ENCODE data around the gene AFF3. TPM values are rescaled to one million over a fixed set of nuclear protein-coding genes. Genes with fewer than 3 reads are reported as not detected.

Gene AFF3
- total and polyA plus RNA-seq, 8 donors: 1.4 to 78.8 (median 14.7) TPM

DNA sequence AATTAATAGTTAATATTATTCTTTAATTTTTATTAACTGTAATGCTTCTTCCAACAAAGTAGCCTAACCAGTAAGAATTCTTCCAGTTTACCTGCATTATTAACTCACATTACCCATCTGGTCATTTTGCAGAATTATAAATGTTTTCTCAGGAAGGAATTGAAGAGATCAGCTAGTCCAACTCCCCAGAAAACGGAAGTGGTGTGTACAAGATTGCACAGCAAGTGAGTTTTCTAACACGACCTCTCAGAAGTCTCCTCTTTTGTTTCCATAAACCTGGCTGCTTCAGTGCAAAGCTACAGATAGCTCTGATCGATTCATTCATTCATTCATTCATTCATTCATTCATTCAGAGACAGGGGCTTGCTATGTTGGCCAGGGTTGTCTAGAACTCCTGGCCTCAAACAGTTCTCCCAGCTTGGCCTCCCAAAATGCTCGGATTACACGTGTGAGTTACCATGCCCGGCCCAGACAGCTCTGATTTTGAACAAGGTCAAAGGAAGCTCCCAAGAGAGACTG is 523.8 kb downstream of the AFF3 start:
- no peak overlapping the region for H3K4me3 ChIP-seq
- TF ChIP-seq EP300 (IDR thresholded peaks at IDR 0.05) (no peak), POLR2AphosphoS5 (IDR thresholded peaks at IDR 0.05) (no peak), POLR2A (IDR thresholded peaks at IDR 0.05) (no peak)
- TF ChIP-seq, protein P1, sequence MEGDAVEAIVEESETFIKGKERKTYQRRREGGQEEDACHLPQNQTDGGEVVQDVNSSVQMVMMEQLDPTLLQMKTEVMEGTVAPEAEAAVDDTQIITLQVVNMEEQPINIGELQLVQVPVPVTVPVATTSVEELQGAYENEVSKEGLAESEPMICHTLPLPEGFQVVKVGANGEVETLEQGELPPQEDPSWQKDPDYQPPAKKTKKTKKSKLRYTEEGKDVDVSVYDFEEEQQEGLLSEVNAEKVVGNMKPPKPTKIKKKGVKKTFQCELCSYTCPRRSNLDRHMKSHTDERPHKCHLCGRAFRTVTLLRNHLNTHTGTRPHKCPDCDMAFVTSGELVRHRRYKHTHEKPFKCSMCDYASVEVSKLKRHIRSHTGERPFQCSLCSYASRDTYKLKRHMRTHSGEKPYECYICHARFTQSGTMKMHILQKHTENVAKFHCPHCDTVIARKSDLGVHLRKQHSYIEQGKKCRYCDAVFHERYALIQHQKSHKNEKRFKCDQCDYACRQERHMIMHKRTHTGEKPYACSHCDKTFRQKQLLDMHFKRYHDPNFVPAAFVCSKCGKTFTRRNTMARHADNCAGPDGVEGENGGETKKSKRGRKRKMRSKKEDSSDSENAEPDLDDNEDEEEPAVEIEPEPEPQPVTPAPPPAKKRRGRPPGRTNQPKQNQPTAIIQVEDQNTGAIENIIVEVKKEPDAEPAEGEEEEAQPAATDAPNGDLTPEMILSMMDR (IDR thresholded peaks at IDR 0.05): no peak
- no peak overlapping the region for H3K27ac ChIP-seq
- H3K36me3 ChIP-seq: no peaks in the 10 kb centered on the region
- WGBS, 5 donors: 84 to 91% (median 86%) methylated on average over 6 of the region's 6 CpGs
- intact Hi-C loops (cut with DNase I; ENCODE audit: low total_unique reads): no loop called here
- H3K27me3 ChIP-seq: no peaks in the 10 kb centered on the region
- H3K9me3 ChIP-seq: no peaks in the 10 kb centered on the region
- peaks cover 0 to 8% (median 0%) of the 10 kb centered on the region in 4 donors for H3K4me1 ChIP-seq
- DNase-seq: no peak

DNA sequence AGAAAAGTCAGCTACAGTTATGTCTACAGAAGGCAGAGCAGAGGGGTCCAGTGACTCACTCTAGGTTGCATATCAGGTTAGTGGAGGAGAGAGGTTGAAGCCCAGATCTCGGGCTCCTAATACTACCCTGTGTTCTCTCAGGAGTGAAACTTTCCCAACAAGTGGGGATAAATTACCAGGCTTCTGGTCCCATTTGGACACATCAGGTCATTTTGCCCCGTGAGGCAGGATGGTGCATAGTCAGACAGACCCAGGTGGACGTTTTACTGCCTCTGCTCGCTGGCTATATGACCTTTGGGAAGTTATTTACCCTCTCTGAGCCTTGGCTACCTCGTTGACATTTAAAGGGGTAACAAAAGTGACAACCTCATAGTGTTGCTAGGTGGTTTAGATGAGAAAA is 524.6 kb downstream of the AFF3 start:
- no peaks in the 10 kb centered on the region for H3K9me3 ChIP-seq
- intact Hi-C loops (cut with DNase I; ENCODE audit: low total_unique reads): no loop called here
- 75 to 84% (median 81%) methylated on average over 5 of the region's 5 CpGs for WGBS, 5 donors
- TF ChIP-seq, protein P1 (IDR thresholded peaks at IDR 0.05): no peak
- TF ChIP-seq EP300 (IDR thresholded peaks at IDR 0.05) (no peak), POLR2AphosphoS5 (IDR thresholded peaks at IDR 0.05) (no peak), POLR2A (IDR thresholded peaks at IDR 0.05) (no peak)
- H3K27me3 ChIP-seq: no peaks in the 10 kb centered on the region
- H3K27ac ChIP-seq: no peak overlapping the region
- H3K4me3 ChIP-seq: no peak overlapping the region
- H3K36me3 ChIP-seq: no peaks in the 10 kb centered on the region
- H3K4me1 ChIP-seq: peaks cover 0 to 8% (median 0%) of the 10 kb centered on the region in 4 donors
- DNase-seq: no peak

DNA sequence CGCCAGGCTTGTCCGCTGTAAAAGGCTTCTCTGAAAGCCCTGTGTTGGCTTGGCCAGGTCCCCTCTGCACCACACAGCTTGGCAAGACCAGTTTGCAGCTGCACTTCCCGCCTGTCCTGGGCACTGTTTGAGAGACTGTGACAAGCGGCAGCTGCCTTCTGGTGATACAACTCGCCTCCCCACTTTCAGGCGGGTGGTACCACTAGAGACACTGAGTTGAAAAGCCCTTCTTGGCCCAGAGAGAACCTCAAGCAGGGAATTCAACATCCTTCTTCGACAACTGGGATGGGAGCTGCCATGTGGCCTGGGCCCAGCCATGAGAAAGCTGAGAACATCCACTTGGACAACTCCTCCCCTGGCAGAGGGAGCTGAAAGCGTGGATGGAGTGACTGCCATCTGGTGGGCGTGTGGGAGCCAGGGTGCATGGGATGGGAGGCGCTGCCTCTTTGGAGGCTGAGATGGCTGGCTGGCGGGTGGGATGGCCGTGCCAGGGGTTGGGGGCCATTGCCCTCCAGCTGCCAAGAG is 527.1 kb downstream of the AFF3 start:
- no peaks in the 10 kb centered on the region for H3K27me3 ChIP-seq
- no peaks in the 10 kb centered on the region for H3K4me1 ChIP-seq
- H3K36me3 ChIP-seq: no peaks in the 10 kb centered on the region
- no peak overlapping the region for H3K27ac ChIP-seq
- 90 to 96% (median 94%) methylated on average over 12 of the region's 12 CpGs for WGBS, 5 donors
- H3K9me3 ChIP-seq: no peaks in the 10 kb centered on the region
- intact Hi-C loops (cut with DNase I; ENCODE audit: low total_unique reads): no loop called here
- no peak for DNase-seq
- no peak overlapping the region for H3K4me3 ChIP-seq
- TF ChIP-seq POLR2AphosphoS5 (IDR thresholded peaks at IDR 0.05) (no peak), EP300 (IDR thresholded peaks at IDR 0.05) (no peak), POLR2A (IDR thresholded peaks at IDR 0.05) (no peak)
- TF ChIP-seq, protein P1 (IDR thresholded peaks at IDR 0.05): no peak

DNA sequence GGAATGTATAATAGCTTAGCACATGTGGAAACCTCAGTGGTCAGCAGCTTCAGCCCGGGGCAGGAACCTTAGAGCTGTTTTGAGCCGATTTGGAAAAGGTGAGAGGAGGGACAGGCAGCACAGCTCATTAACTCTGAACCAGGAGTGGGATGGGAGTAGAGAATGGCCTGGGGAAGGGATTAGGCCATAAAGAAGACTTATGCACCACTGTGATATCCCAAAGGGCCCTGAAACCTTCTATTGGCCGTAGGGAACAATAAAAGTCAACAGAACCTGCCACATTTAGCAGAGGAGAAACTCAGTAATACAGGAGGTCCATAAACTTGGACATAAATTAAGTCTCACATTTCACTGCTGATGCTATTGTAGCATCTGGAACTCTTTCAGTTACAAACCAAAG is 528.4 kb downstream of the AFF3 start:
- DNase-seq: no peak
- no peak for TF ChIP-seq POLR2AphosphoS5 (IDR thresholded peaks at IDR 0.05)
- Histone ChIP-seq H3K27me3 (no peaks in the 10 kb centered on the region), H3K9me3 (no peaks in the 10 kb centered on the region), H3K36me3 (no peaks in the 10 kb centered on the region), H3K4me1 (no peaks in the 10 kb centered on the region), H3K4me3 (no peak overlapping the region), H3K27ac (no peak overlapping the region)
- intact Hi-C loops (cut with DNase I; ENCODE audit: low total_unique reads): no loop called here
- WGBS, 5 donors: 61 to 80% (median 75%) methylated on average over 3 of the region's 3 CpGs

DNA sequence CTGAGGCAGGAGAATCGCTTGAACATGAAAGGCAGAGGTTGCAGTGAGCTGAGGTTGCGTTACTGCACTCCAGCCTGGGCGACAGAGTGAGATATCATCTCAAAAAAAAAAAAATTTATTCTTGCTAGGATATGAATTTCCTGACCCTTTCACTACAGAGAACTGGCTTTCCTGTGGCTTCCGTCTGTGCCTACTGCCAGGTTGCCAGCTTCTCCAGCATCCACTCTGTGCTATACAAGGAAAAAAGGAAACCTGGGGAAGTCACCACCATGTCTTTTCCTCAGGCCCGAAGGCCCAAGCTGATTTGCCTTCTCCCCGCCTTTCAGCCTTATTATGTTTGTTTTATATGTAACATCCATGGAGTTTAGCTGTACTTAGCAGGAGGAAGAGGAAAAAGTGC is 530.6 kb downstream of the AFF3 start:
- Histone ChIP-seq H3K4me3 (no peak overlapping the region), H3K27ac (no peak overlapping the region), H3K4me1 (peaks cover 0 to 13% (median 0%) of the 10 kb centered on the region in 4 donors), H3K9me3 (no peaks in the 10 kb centered on the region), H3K27me3 (no peaks in the 10 kb centered on the region), H3K36me3 (no peaks in the 10 kb centered on the region)
- intact Hi-C loops (cut with DNase I; ENCODE audit: low total_unique reads): no loop called here
- 90 to 93% (median 91%) methylated on average over 6 of the region's 6 CpGs for WGBS, 5 donors
- DNase-seq: no peak
- TF ChIP-seq POLR2A (IDR thresholded peaks at IDR 0.05) (no peak), EP300 (IDR thresholded peaks at IDR 0.05) (no peak), POLR2AphosphoS5 (IDR thresholded peaks at IDR 0.05) (no peak)
- TF ChIP-seq, protein P1 (IDR thresholded peaks at IDR 0.05): no peak

All from stomach (tissue), 9 donors.